GM19372 (cell line): ENCODE data around the gene CCNY.

ENCODE experiments used
- ATAC-seq: cut with Tn5 transposase; IDR thresholded peaks from one replicate; pipeline ENCODE4 v1.9.1; 2021; ENCODE audit warnings: mild to moderate bottlenecking, low read depth, moderate library complexity; ENCODE audit not compliant: unreplicated experiment

The CCNY gene

GRCh38 chr10:35573796-35574195, 237.5 kb downstream of the CCNY start:
- no peak for ATAC-seq

GRCh38 chr10:35574924-35575352, 238.6 kb downstream of the CCNY start:
- ATAC-seq, result no peak

- ATAC-seq, result no peak
Observed at GRCh38 chr10:35575640-35576039, 239.3 kb downstream of the CCNY start.

- ATAC-seq, result no peak
Observed at GRCh38 chr10:35576730-35577129, 240.4 kb downstream of the CCNY start.

GRCh38 chr10:35577926-35578617, 241.8 kb downstream of the CCNY start:
- no peak for ATAC-seq

- ATAC-seq, result no peak
Observed at GRCh38 chr10:35578618-35578956, 242.3 kb downstream of the CCNY start.

- ATAC-seq, result no peak
Observed at GRCh38 chr10:35579116-35579515, 242.8 kb downstream of the CCNY start.

- ATAC-seq, result no peak
Observed at GRCh38 chr10:35579726-35580422, 243.6 kb downstream of the CCNY start.

GRCh38 chr10:35580423-35580770, 244.1 kb downstream of the CCNY start:
- ATAC-seq, result no peak

- ATAC-seq, result no peak
Observed at GRCh38 chr10:35581655-35582054, 245.3 kb downstream of the CCNY start.

- no peak for ATAC-seq
Observed at GRCh38 chr10:35584946-35585345, 248.6 kb downstream of the CCNY start.

- ATAC-seq, result no peak
Observed at GRCh38 chr10:35585356-35585755, 249.0 kb downstream of the CCNY start.

GRCh38 chr10:35585903-35586535, 249.7 kb downstream of the CCNY start:
- no peak for ATAC-seq

- ATAC-seq, result no peak
Observed at GRCh38 chr10:35588836-35589235, 252.5 kb downstream of the CCNY start.

GRCh38 chr10:35592441-35592840, 256.1 kb downstream of the CCNY start:
- ATAC-seq, result no peak

GRCh38 chr10:35594115-35595079, 258.1 kb downstream of the CCNY start:
- ATAC-seq, result no peak

GRCh38 chr10:35595106-35595505, 258.8 kb downstream of the CCNY start:
- no peak for ATAC-seq

- ATAC-seq, result no peak
Observed at GRCh38 chr10:35598379-35598778, 262.1 kb downstream of the CCNY start.

GRCh38 chr10:35600193-35600592, 263.9 kb downstream of the CCNY start:
- ATAC-seq, result no peak

- no peak for ATAC-seq
Observed at GRCh38 chr10:35605191-35605590, 268.9 kb downstream of the CCNY start, which contains the start of gene GJD4. Gene GJD4 (plus strand): TSS chr10:35605341. CDS start chr10:35605568, 227 bp downstream.

- ATAC-seq, result no peak
Observed at GRCh38 chr10:35606430-35606829, 270.1 kb downstream of the CCNY start.
